A549 (cell line): ENCODE measurements around the gene PROX2. TPM values are rescaled to one million over a fixed set of nuclear protein-coding genes. Genes with fewer than 3 reads are reported as not detected.

ENCODE experiments used
- ATAC-seq, 2 experiments: fragments of 200-7000 bp in 1 of 2; fragments of >200 bp in 1 of 2; cut with Nextera tagmentation in 1 of 2; cut with Tn5 transposase in 1 of 2; 3 replicates each; pipeline versions ENCODE4 v1.8.0 to v1.9.1; 2018 to 2020; ENCODE audit warnings: mild to moderate bottlenecking in 1 of 2, moderate library complexity in 1 of 2
- CTCF ChIA-PET: fragments of 300-600 bp; sonication (Branson Sonifier 250); formaldehyde crosslinking; extraction: SDS; loops from one replicate; lab custom pipeline; 2021; ENCODE audit warnings: antibody characterized with exemption, inconsistent platforms; lab: Yijun Ruan, JAX
- POLR2A ChIA-PET: fragments of 350-600 bp; formaldehyde crosslinking; extraction: SDS; loops from one replicate; lab custom pipeline; 2021; ENCODE audit warnings: antibody characterized with exemption, inconsistent platforms; lab: Yijun Ruan, JAX
- DNase-seq, 2 experiments: peaks; one replicate each; pipeline versions ENCODE4 v3.0.0 to v3.0.0-alpha.2; 2011 to 2016; ENCODE audit warnings: low read depth in 1 of 2, low spot score in 1 of 2
- FAIRE-seq: peaks from 2 replicates; lab custom pipeline; 2011; peaks lifted over from hg19 to GRCh38; lab: Jason Lieb, UNC
- H3K27ac ChIP-seq, 2 experiments: fragments of >200 bp; sonication (Bioruptor Twin); formaldehyde crosslinking; 3 replicates each; pipeline ENCODE4 v1.5.1; 2016 to 2017
- H3K4me1 ChIP-seq: fragments of >200 bp; sonication (Bioruptor Twin); formaldehyde crosslinking; 3 replicates; pipeline ENCODE4 v1.6.1; 2016
- H3K4me2 ChIP-seq: fragments of >200 bp; sonication (Bioruptor Twin); formaldehyde crosslinking; 3 replicates; pipeline ENCODE4 v1.6.1; 2016
- H3K4me3 ChIP-seq: fragments of >200 bp; sonication (Bioruptor Twin); formaldehyde crosslinking; 3 replicates; pipeline ENCODE4 v1.5.1; 2016
- H3K9me3 ChIP-seq: fragments of >200 bp; sonication (Bioruptor Twin); formaldehyde crosslinking; 3 replicates; pipeline ENCODE4 v1.6.1; 2016
- CBX2 ChIP-seq: fragments of 200-600 bp; sonication (generic); IDR thresholded peaks from 2 replicates; pipeline ENCODE4 v1.6.1; 2016; ENCODE audit warnings: low read depth, mild to moderate bottlenecking, borderline replicate concordance
- CEBPB ChIP-seq, 2 experiments: fragments of >200 bp in 1 of 2; sonication (Bioruptor Twin) in 1 of 2; formaldehyde crosslinking in 1 of 2; IDR thresholded peaks; 2 replicates each; pipeline ENCODE4 v1.6.1; 2012 to 2016
- CHD4 ChIP-seq: fragments of 200-600 bp; sonication (generic); IDR thresholded peaks from 2 replicates; pipeline ENCODE4 v1.6.1; 2016; ENCODE audit warnings: antibody characterized with exemption, mild to moderate bottlenecking, borderline replicate concordance
- EHMT2 ChIP-seq: fragments of 200-600 bp; sonication (generic); IDR thresholded peaks from 2 replicates; pipeline ENCODE4 v1.6.1; 2016; ENCODE audit warnings: antibody characterized with exemption, low read depth, mild to moderate bottlenecking, moderate library complexity
- EP300 ChIP-seq, 2 experiments: fragments of >200 bp; sonication (Bioruptor Twin); formaldehyde crosslinking; IDR thresholded peaks; 2 replicates in 1 of 2; 3 replicates in 1 of 2; pipeline ENCODE4 v1.6.1; 2016 to 2017
- ESRRA ChIP-seq: fragments of 150-350 bp; IDR thresholded peaks from 2 replicates; pipeline ENCODE4 v1.6.1; 2014; ENCODE audit warnings: mild to moderate bottlenecking, low read length, borderline replicate concordance
- FOSB ChIP-seq: fragments of 250-450 bp; sonication (Bioruptor Pico); IDR thresholded peaks from 2 replicates; pipeline ENCODE4 v1.5.0; 2020; ENCODE audit warnings: mild to moderate bottlenecking, moderate library complexity
- GATA3 ChIP-seq: IDR thresholded peaks from 2 replicates; pipeline ENCODE4 v1.6.1; 2012; ENCODE audit warnings: borderline replicate concordance
- HDAC2 ChIP-seq: fragments of 200-600 bp; sonication (generic); IDR thresholded peaks from 2 replicates; pipeline ENCODE4 v1.6.1; 2016
- HES2 ChIP-seq: fragments of >200 bp; sonication (Bioruptor Twin); formaldehyde crosslinking; IDR thresholded peaks from 2 replicates; pipeline ENCODE4 v1.6.1; 2016
- HEYL ChIP-seq: fragments of 250-450 bp; sonication (Bioruptor Pico); IDR thresholded peaks from 2 replicates; pipeline ENCODE4 v1.8.0; 2021; ENCODE audit warnings: mild to moderate bottlenecking, moderate library complexity
- JUN ChIP-seq, 2 experiments: fragments of >200 bp; sonication (Bioruptor Twin); formaldehyde crosslinking; IDR thresholded peaks; 2 replicates in 1 of 2; 3 replicates in 1 of 2; pipeline ENCODE4 v1.6.1; 2016 to 2017
- JUNB ChIP-seq: fragments of >200 bp; sonication (Bioruptor Twin); formaldehyde crosslinking; IDR thresholded peaks from 2 replicates; pipeline ENCODE4 v1.6.1; 2016
- KDM1A ChIP-seq: fragments of 200-600 bp; sonication (generic); IDR thresholded peaks from 2 replicates; pipeline ENCODE4 v1.6.1; 2016; ENCODE audit warnings: low read depth, mild to moderate bottlenecking
- MAFK ChIP-seq: fragments of 450-650 bp; IDR thresholded peaks from 2 replicates; pipeline ENCODE4 v1.6.1; 2014; ENCODE audit not compliant: partially characterized antibody
- NR3C1 ChIP-seq: fragments of >200 bp; sonication (Bioruptor Twin); formaldehyde crosslinking; IDR thresholded peaks from 3 replicates; pipeline ENCODE4 v1.6.1; 2017
- PBX3 ChIP-seq: IDR thresholded peaks from 2 replicates; pipeline ENCODE4 v1.6.1; 2012
- PHF8 ChIP-seq: fragments of 200-600 bp; sonication (generic); IDR thresholded peaks from 2 replicates; pipeline ENCODE4 v1.6.1; 2016; ENCODE audit warnings: low read depth, mild to moderate bottlenecking, antibody characterized with exemption, moderate library complexity, borderline replicate concordance
- POLR2A ChIP-seq: IDR thresholded peaks from 2 replicates; pipeline ENCODE4 v1.6.1; 2012; ENCODE audit warnings: mild to moderate bottlenecking, low read length
- POLR2AphosphoS2 ChIP-seq: conservative IDR thresholded peaks from 2 replicates; pipeline ENCODE4 v1.6.1; 2012; ENCODE audit warnings: low read length, improper control_type of control experiment, inconsistent platforms
- RCOR1 ChIP-seq: fragments of 150-350 bp; IDR thresholded peaks from 2 replicates; pipeline ENCODE4 v1.6.1; 2014; ENCODE audit warnings: antibody characterized with exemption, low read length, low read depth
- REST ChIP-seq: fragments of 200-600 bp; sonication (generic); IDR thresholded peaks from 2 replicates; pipeline ENCODE4 v1.6.1; 2016; ENCODE audit warnings: antibody characterized with exemption, mild to moderate bottlenecking, moderate library complexity
- TFCP2L1 ChIP-seq: fragments of 250-450 bp; sonication (Bioruptor Pico); IDR thresholded peaks from 2 replicates; pipeline ENCODE4 v1.5.0; 2021; ENCODE audit warnings: mild to moderate bottlenecking
- ZC3H11A ChIP-seq: fragments of 450-650 bp; IDR thresholded peaks from 2 replicates; pipeline ENCODE4 v1.6.1; 2014; ENCODE audit warnings: antibody characterized with exemption, mild to moderate bottlenecking
- ZFP36 ChIP-seq: fragments of 450-650 bp; IDR thresholded peaks from 2 replicates; pipeline ENCODE4 v1.6.1; 2014; ENCODE audit warnings: borderline replicate concordance; ENCODE audit not compliant: partially characterized antibody
- WGBS: methylation state at CpG from one replicate; pipeline ENCODE4 v1.1.6; 2017; ENCODE audit errors: missing lambda C conversion rate; 5-methylcytosine and 5-hydroxymethylcytosine counted together
- polyA plus RNA-seq, 4 experiments: library from polyadenylated mRNA; depleted of rRNA in 3 of 4; stranded (reverse); fragments of >200 nt; fragmentation: RNase III in 1 of 4; extraction: RNeasy Plus Mini Kit Qiagen cat#74134 plus additional on column Dnase treatment in 1 of 4; gene quantifications; 2 replicates in 3 of 4; 3 replicates in 1 of 4; pipeline ENCODE4 v1.2.3, GENCODE V29; 2011 to 2017

The PROX2 gene
- polyA plus RNA-seq, 2 of the 4 experiments (the other 2 are of a cell fraction): not detected

GRCh38 chr14:74853581-74853980 is 22.4 kb downstream of the PROX2 start:
- TF ChIP-seq ESRRA: no peak
- no peak for TF ChIP-seq CEBPB (IDR thresholded peaks at IDR 0.05)
- no peak for TF ChIP-seq JUNB
- no peak for TF ChIP-seq CHD4
- no peak for TF ChIP-seq HEYL (CRISPR knock-in tag)
- no peak for TF ChIP-seq EHMT2
- TF ChIP-seq FOSB (CRISPR knock-in tag): no peak
- TF ChIP-seq CBX2: no peak
- no peak for TF ChIP-seq TFCP2L1 (CRISPR knock-in tag)
- TF ChIP-seq HDAC2: no peak
- TF ChIP-seq HES2: no peak
- no peak for TF ChIP-seq KDM1A
- no peak for TF ChIP-seq ZC3H11A
- TF ChIP-seq PHF8: no peak
- TF ChIP-seq ZFP36: no peak
- H3K4me2 ChIP-seq: no peak overlapping the region
- H3K4me3 ChIP-seq: no peak overlapping the region
- DNase-seq: no peak
- 85% methylated on average over 4 of the region's 4 CpGs for WGBS
- H3K4me1 ChIP-seq: no peaks in the 10 kb centered on the region
- CTCF ChIA-PET: interaction anchor here (1.5 to 20.9 kb wide), 4 partner anchors 13 to 234 kb away, joined by 5 to 339 read pairs (median 187); partner anchors contain the start of genes DLST and PROX2
- no peaks in the 10 kb centered on the region for H3K9me3 ChIP-seq
- H3K27ac ChIP-seq: no peak overlapping the region
- no peak for FAIRE-seq
- ATAC-seq: no peak
- POLR2A ChIA-PET: no interaction called here

- POLR2A ChIA-PET: no interaction called here
- H3K4me2 ChIP-seq: no peak overlapping the region
- no peaks in the 10 kb centered on the region for H3K9me3 ChIP-seq
- TF ChIP-seq NR3C1 (no peak), POLR2AphosphoS2 (no peak), PHF8 (no peak), EP300 (IDR thresholded peaks at IDR 0.05) (no peak), POLR2A (no peak), PBX3 (no peak), RCOR1 (no peak), HEYL (CRISPR knock-in tag) (no peak), ESRRA (no peak), GATA3 (no peak), JUN (IDR thresholded peaks at IDR 0.05) (no peak), FOSB (CRISPR knock-in tag) (no peak), REST (no peak), MAFK (no peak)
- TF ChIP-seq, all 56 proteins: peak for 0
- Histone ChIP-seq H3K4me3 (no peak overlapping the region), H3K4me1 (no peaks in the 10 kb centered on the region), H3K27ac (no peak overlapping the region)
- FAIRE-seq: no peak
- WGBS: 59% methylated on average over 2 of the region's 2 CpGs
- ATAC-seq: no peak
- CTCF ChIA-PET: interaction anchor here (1.5 to 20.9 kb wide), 5 partner anchors 8 to 235 kb away, joined by 5 to 339 read pairs (median 148); partner anchors contain the start of genes DLST and PROX2
- no peak for DNase-seq
These were observed 22.9 kb downstream of the PROX2 start for GRCh38 chr14:74852922-74853530.
